Stimulated activated effector memory CD8-positive, alpha-beta T cell treated with anti-CD3 and anti-CD28 coated beads, Interleukin-12 subunit alpha, Interleukin-12 subunit beta, amount 100 ng/mL, for 72 hours (primary cell): ENCODE data around the gene HOXD9.

ENCODE experiments used
- ATAC-seq: fragments of 150-1000 bp; cut with Tn5 transposase; 2 replicates; pipeline ENCODE4 v1.10.0; 2021
- DNase-seq, 2 donors: peaks; one replicate each; pipeline ENCODE4 v3.0.0; 2021 to 2022; ENCODE audit warnings: low spot score in 2 of 2
- H3K27ac Mint-ChIP-seq: one replicate; pipeline ENCODE4 v1.8.0; 2022; ENCODE audit warnings: mild to moderate bottlenecking, mixed read lengths
- H3K36me3 Mint-ChIP-seq: one replicate; pipeline ENCODE4 v1.8.0; 2022; ENCODE audit warnings: mild to moderate bottlenecking, mixed read lengths
- H3K4me1 Mint-ChIP-seq: one replicate; pipeline ENCODE4 v1.8.0; 2022; ENCODE audit warnings: mixed read lengths
- H3K4me3 Mint-ChIP-seq: one replicate; pipeline ENCODE4 v1.8.0; 2022; ENCODE audit warnings: mild to moderate bottlenecking, mixed read lengths
- H3K9me3 Mint-ChIP-seq: one replicate; pipeline ENCODE4 v1.8.0; 2022; ENCODE audit warnings: mixed read lengths

The HOXD9 gene

GRCh38 chr2:176173567-176174381 lies 51.3 kb downstream of the HOXD9 start:
- Mint-ChIP-seq H3K9me3 (no peaks in the 10 kb centered on the region), H3K4me3 (no peak overlapping the region)

GRCh38 chr2:176174382-176174823 lies 51.9 kb downstream of the HOXD9 start:
- Mint-ChIP-seq H3K4me1 (peaks cover 10% of the 10 kb centered on the region), H3K27ac (no peak overlapping the region), H3K9me3 (no peaks in the 10 kb centered on the region), H3K4me3 (no peak overlapping the region), H3K36me3 (no peaks in the 10 kb centered on the region)
- DNase-seq (no peak), ATAC-seq (no peak)

More at GRCh38 chr2:176173567-176174381, 51.3 kb downstream of the HOXD9 start:
- Mint-ChIP-seq H3K4me1 (peaks cover 10% of the 10 kb centered on the region), H3K36me3 (no peaks in the 10 kb centered on the region), H3K27ac (no peak overlapping the region)
- no peak for DNase-seq
- no peak for ATAC-seq
